ENCODE results near the gene TSNAX.

GRCh38 chr1:231603598-231604275, 75.3 kb downstream of the TSNAX start:
- TF ChIP-seq POLR2A (IDR thresholded peaks at IDR 0.05; ENCODE audit: low read depth, low read length) (no peak), POLR2AphosphoS5 (IDR thresholded peaks at IDR 0.05; ENCODE audit: low read depth, low read length) (no peak), SPI1 (IDR thresholded peaks at IDR 0.05; ENCODE audit: low read depth, low read length) (no peak), POU2F2 (IDR thresholded peaks at IDR 0.05; ENCODE audit: low read depth, low read length) (no peak), TAF1 (IDR thresholded peaks at IDR 0.05; ENCODE audit: low read depth, low read length) (no peak), PAX5 (IDR thresholded peaks at IDR 0.05; ENCODE audit: insufficient read depth, low read length, severe bottlenecking) (no peak)

Data from GM12891 (cell line).